Upper lobe of left lung (tissue), 4 donors: ENCODE measurements around the gene INIP.

ENCODE experiments used
- EP300 ChIP-seq, 4 donors: sonication (generic); formaldehyde crosslinking; IDR thresholded peaks; one replicate each; pipeline ENCODE4 v1.5.1; 2017; ENCODE audit warnings: antibody characterized with exemption in 4 of 4, control low read depth in 2 of 4
- POLR2AphosphoS5 ChIP-seq, 2 donors: sonication (generic); formaldehyde crosslinking; IDR thresholded peaks; one replicate each; pipeline ENCODE4 v1.5.1; 2017; ENCODE audit warnings: antibody characterized with exemption in 2 of 2
- TF ChIP-seq, protein P1 (sequence below), 6 experiments: fragments of 450-650 bp in 4 of 6; fragments of 200-600 bp in 2 of 6; sonication (generic) in 2 of 6; IDR thresholded peaks; one replicate each; pipeline ENCODE4 v1.5.1; 2016 to 2019; ENCODE audit warnings: antibody characterized with exemption in 6 of 6

DNA sequence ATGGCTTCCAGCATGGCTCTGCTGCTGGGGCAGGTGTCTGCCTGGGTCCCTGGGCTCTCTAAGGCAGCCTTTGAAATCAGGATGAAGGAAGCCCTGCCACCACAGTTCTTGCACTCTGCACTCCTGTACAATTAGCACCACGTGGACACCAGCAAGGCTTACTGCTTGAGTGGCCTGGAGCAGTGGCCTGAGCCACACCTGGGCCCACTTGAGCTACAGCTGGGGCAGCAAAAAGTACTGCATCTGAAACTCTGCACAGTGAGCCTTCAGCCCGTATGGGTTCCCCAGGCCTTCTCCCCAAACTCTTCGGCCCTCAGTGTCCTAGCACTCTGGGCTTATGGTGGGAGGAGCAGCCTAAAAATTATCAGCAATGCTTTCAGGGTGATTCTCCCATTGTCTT, 8.0 kb upstream of the INIP start:
- TF ChIP-seq, protein P1, sequence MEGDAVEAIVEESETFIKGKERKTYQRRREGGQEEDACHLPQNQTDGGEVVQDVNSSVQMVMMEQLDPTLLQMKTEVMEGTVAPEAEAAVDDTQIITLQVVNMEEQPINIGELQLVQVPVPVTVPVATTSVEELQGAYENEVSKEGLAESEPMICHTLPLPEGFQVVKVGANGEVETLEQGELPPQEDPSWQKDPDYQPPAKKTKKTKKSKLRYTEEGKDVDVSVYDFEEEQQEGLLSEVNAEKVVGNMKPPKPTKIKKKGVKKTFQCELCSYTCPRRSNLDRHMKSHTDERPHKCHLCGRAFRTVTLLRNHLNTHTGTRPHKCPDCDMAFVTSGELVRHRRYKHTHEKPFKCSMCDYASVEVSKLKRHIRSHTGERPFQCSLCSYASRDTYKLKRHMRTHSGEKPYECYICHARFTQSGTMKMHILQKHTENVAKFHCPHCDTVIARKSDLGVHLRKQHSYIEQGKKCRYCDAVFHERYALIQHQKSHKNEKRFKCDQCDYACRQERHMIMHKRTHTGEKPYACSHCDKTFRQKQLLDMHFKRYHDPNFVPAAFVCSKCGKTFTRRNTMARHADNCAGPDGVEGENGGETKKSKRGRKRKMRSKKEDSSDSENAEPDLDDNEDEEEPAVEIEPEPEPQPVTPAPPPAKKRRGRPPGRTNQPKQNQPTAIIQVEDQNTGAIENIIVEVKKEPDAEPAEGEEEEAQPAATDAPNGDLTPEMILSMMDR (IDR thresholded peaks at IDR 0.05), result no peak
- no peak for TF ChIP-seq EP300 (IDR thresholded peaks at IDR 0.05)
- no peak for TF ChIP-seq POLR2AphosphoS5 (IDR thresholded peaks at IDR 0.05)
